Fibroblast of skin of left biceps (primary cell): ENCODE measurements around the gene ADGRA1.
"Not testable (repeated sequence)": the region's sequence is repeated elsewhere in the genome, so short reads cannot be mapped to it uniquely, and the experiment has no call there.

ENCODE experiments used
- DNase-seq, 2 experiments: peaks; one replicate each; pipeline ENCODE4 v3.0.0-alpha.2; 2013; ENCODE audit warnings: low read depth in 2 of 2

The ADGRA1 gene

DNA sequence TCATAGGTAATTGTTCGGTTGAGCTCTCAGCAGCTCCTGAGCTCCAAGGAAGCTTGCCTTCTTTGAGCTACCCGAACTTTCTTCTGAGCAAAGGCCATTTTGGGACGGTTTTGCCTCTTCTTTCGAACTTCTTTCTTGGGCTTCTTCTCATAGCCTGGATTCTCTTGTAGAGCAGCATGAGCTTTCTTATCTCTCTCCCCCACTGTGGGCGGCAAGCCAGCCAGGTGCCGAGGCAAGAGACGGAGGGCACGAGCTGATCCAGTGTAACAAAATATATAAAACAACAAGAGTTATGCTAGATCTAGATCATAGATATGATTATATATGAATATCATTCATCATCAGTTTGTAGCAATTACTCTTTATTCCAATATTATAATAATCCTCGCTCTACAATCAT lies 55.8 kb downstream of the ADGRA1 start:
- no peak for DNase-seq

DNA sequence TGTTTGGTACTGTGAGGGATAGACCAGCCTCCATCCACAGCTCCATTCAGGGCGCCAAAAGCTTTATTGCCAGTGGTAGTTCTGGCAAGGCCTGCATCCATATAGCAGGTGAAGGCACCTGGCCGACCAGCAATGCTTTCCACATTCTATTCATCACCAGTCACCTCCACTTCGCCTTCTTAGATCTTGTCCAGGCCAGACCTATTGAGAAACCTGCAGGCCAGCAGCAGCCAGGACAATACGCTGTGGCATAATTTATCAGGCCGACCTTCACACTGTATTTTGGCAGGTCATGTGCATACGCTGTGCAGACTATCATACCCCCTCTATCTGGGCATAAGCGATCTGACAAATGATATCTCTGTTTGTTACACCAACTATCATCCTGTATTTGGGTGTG lies 57.0 kb downstream of the ADGRA1 start:
- DNase-seq: no peak

DNA sequence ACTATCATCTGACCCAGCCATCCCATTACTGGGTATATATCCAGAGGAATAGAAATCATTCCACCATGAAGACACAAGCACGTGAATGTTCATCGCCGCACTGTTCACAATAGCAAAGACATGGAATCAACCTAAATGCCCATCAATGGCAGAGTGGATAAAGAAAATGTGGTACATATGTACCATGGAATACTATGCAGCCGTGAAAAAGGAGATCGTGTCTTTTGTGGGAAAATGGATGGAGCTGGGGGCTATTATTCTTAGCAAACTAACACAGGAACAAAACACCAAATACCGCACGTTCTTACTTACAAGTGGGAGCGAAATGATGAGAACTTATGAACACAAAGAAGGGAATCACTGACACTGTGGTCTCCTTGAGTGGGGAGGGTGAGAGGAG lies 62.5 kb downstream of the ADGRA1 start:
- DNase-seq: no peak

DNA sequence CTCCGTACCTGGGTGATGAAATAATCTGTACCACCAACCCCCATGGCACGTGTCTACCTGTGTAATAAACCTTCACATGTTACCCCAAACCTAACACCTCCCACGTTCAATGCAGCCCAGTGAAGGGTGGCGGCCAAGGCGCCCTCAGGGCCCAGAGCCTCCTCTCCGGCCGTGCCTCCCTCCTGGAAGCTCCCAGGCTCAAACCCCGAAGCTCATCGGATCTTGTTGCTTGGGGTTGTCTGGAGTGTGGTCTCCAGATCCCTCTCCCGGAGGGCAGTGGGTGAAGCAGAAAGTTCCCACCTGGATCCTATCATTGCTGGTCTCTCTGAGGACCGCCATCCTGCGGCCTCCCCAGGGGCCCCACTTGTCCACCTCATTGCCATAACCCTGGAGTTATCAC lies 62.9 kb downstream of the ADGRA1 start:
- no peak for DNase-seq

DNA sequence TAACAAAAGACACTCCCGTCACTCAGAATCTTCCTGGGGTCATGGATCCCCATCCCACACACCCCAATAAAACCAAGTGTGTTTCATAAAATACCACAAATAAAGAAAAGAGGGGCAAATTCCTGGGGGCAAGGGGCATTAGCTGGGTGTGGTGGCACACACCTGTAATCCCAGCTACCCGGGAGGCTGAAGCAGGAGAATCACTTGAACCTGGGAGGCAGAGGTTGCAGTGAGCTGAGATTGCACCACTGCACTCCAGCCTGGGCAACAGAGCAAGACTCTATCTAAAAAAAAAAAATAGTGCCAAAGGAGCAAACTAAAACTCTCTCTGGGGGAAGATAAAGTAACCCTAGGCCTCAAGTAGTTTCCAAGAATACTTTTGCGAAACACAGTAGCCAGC lies 63.3 kb downstream of the ADGRA1 start:
- not testable (repeated sequence) for DNase-seq

DNA sequence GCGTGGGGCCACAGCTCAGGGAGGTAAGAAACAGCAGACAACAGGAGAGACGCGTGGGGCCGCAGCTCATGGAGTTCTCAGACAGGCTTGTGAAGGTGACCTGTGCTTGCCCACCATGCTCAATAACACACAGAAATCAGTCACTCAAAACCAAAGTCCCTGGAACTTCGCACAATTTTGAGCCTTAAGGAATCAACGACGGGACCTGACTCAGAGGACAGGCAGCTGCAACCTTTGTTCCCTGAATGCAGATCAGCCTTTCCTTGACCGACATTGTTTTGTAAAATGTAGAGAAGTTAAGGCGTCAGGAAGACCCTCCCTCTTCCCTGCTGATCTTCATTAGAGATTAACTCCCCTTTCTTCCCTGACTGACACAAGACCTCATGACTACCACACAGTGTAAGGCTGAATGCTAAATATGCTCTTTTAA lies 63.8 kb downstream of the ADGRA1 start:
- DNase-seq: no peak

DNA sequence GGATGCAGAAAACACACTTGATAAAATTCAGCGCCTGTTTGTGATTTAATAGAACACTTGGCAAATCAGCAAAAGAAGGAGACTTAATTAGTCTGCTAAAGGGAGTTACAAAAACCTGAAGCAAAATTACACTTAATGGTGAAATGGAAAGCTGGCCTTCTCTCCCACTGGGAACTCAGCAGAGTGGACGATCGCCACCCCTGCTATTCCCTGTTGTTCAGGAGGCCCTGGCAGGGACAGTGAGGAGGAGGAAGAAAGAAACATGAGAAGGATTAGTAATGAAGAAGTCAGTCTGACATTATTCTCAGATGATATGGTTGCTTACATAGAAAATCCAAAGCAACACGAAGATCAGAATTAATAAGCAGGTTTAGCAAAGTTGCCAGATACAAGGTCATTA lies 66.7 kb downstream of the ADGRA1 start:
- no peak for DNase-seq

DNA sequence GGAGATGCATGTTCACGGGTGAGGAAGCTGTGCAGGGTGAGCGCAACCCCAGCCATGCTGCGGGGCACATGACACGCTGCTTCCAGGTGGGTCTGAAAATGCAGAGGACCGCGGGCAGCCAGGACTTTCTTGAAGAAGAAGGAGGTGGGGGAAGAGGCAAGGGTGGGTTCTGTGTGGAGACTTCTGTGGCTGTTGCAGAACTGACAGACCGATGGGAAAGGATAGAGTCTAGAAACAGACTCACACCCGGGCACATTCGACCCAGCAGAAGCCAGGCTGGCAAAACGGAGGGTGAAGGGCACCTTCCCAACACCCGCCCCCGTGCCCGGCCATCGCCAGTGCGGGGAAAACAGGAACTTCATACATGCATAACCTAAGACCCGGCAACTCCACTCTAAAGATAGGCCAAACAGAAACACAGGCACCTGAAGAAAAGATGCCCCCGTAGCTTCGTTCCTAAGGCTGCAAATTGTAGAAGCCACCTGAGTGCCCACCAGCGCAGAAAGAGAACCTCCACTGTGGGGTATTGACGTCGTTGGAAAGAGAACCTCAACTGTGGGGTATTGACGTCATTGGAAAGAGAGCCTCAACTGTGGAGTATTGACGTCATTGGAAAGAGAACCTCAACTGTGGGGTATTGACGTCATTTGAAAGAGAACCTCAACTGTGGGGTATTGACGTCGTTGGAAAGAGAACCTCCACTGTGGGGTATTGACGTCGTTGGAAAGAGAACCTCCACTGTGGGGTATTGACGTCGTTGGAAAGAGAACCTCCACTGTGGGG lies 67.5 kb downstream of the ADGRA1 start:
- DNase-seq: no peak

DNA sequence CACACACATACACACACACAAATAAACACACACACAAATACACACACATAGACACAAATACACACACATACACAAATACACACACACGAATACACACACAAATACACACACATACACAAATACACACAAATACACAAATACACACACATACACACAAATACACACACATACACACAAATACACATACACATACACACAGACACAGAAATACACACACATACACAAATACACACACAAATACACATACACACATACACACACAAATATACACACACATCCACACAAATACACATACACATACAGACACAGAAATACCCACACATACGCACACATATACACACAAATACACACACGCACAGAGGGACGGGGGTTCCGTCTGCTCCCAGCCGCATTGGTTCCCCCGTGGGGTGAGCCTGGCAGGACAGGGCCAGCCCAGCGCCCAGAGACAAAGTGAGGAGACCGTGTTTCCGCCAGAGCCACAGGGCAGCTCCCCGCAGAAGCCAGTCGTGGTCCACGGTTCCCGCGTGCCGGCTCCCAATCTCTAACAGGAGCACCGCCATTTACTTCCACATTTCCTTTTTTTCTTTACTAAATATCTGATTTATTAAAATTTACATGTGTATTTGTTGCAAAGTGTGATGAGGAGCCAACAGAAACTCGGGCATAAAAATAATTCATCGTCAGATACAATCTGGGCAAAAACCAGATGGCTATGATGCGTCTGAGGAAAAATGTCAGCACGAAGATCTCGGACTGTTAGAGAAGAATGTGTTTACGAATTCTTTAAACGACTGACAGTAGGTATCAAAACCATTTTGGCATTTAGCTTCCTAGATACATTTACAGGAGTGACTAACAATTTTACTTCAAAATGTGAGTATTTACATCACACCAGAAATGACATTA lies 69.2 kb downstream of the ADGRA1 start:
- DNase-seq: no peak

DNA sequence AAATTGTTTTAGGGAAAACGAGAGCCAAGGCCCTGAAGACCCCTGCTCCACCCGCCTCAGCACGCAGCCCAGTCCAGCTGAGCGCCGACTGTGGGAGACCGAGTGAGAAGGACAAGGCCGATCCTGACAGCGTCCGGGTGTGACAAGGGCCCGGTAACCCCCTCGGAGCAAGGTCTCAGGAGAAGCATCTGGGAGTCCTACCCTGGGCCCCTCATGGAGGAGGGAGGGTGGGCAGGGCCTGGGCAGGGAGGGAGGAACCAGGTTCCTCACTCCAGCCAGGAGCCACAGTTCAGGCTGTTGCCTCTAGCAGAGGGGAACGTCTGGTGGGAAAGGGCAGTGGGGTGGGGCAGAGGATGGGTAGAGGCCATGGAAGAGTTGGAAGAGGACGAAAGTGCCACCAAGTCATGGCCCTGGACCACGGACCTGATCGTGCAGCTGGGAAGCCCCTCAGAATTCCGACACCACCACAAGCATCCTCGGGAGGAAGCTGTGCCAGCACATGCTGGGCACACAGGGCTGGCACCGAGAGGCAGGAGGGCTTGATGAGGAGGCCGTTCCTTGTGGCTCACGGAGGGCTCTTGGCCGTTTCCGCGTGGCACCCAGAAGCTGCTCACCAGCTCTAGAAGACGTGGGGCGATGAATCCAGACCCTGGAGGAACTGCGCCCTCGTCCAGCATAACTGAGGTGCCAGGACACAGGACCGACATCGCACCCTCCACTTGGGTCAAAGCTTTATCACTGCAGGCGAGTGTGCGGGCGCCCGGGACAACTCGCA lies 70.1 kb downstream of the ADGRA1 start:
- no peak for DNase-seq

DNA sequence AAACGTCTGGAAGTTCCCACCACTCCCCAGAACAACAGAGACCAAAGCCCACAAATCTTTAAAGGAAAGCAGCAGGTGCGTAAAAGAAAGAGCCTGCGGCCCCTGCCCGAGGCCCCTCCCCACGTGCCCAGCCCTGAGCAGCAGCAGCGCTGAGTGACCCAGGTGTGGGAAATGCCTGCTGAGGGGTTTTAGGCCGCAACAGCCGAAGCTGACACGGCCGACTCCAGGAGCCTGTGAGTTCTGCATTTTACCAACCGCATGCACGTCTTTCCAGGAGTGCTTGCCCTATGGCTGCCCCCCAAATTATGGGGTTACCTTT lies 70.7 kb downstream of the ADGRA1 start:
- DNase-seq: no peak

DNA sequence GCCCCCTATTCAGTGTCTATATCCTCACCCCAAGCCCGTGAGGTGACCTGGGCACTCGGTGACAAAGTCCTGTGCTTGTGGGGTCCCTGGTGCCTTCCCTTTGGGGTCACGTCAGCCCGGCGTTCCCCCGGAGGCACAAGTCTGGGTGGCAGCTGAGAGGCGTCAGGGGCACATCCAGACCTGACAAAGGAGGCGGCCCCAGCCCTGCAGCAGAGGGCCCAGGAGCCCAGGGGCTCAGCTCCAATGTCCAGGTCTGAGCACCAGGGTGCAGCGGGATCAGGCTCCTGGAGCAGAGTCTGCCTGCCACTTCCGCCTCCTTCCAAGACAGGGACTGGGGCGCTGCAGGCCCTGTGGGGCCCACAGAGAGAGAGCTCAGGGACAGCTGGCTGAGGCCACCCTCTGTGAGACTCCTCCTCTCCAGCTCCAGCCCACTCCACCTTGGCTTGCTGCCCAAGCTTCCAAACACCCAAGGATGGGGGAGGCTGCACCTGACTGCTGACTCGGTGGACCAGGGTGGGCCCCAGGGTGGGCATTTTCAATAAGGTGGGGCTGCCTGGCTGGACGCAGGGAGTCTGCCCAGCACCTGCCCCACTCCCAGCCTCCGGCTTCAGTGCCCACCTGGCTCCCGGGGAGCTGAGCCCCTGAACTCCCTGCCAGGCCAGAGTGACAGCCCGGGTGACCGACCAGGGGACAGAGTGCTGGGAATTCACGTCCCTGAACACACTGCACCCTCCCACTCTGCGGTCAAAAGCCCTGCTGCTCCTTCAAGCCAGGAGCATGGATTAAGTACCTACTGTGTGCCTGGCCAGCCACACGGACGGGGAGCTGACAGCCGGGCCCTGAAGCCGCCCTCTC lies 71.3 kb downstream of the ADGRA1 start:
- DNase-seq: no peak

DNA sequence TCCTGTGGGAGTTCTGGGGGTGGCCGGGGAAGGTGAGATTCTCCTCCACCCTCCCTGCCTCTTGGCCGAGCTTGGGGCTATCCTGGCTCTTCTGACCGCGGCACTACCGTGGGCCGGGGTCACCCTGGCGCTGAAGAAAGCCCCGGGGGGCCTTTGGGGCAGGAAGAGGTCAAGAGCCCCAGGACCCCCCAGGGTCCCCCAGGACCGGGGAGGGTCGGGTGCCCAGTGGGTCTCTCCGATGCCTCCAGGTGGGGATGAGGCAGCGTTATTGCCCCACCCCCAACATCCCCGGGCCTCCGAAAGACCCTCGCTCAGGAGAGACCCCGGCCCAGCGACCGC lies 71.9 kb downstream of the ADGRA1 start:
- DNase-seq: no peak

DNA sequence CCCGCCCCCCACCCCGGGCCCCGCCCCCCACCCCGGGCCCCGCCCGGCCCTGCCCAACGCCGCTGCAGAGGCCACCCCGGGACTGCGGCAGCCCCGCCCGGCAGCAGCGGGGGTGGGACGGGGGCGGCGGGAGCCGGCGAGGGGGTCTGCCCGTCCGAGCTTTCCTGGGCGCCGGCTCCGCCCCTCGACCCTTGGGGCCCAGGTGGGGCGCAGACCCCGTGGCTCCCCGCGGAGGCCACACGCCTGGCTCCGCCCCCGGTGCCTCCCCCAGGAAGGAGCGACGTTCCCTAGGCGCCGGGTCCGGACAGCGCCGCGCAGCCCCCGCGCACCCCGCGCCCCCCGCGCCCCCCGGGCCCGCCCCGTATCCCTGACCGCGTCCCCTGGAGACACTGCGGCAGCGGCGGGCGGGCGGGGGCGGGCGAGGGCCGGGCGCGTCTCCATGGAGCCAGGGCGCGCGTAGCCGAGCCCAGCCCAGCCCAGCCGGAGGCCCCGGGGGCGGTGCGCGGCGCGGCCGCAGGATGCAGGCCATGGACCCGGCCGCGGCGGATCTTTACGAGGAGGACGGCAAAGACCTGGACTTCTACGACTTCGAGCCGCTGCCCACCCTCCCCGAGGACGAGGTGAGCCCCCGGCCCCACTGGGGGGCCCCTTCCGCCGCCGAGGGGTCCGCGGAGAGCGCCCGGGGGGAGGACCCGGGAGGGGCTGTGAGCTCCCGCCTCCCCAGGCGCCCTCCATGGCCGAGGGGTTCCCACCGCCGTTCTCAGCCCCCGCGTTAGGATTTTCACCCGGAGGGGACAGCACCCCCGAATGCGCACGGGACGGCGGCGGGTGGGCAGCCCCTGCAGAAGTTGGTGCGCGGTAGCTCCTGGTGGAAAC lies 72.5 kb downstream of the ADGRA1 start, which contains the start of gene KNDC1:
TSS of gene KNDC1 (plus strand) at position 270 of the 876 bp plus-strand sequence. CDS start at position 519, 249 bp downstream.
- DNase-seq: no peak

DNA sequence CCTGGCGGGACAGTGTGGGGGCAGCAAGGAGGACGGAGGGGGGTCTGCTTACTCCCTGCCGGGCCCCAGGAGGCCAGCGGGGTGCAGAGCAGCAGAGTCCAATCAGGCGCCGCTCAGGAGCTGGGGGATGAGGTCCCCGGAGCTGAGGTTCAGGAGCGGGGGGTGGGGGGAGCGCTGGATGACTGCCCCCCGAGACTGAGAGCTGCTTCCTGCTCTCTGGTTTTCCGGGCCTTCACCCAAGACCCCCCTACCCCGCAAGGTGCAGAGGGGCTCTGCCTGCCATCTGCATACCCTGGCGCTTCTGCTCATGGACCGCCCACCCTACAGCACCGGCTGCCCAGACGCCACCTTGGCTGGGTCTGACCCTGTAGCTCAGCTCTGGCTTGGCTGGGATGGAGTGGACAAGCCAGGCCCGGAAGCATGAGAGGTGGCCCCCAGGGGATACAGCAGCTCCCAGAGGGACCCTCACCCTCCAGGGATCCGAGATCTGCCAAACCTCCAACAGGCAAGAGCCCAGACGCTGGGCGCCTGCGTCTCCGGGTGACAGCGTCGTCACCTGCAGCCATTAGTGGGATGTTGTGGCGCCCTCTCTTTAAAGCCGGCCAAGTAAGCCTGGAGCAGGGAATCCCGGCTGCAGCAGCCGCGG lies 73.2 kb downstream of the ADGRA1 start:
- no peak for DNase-seq

DNA sequence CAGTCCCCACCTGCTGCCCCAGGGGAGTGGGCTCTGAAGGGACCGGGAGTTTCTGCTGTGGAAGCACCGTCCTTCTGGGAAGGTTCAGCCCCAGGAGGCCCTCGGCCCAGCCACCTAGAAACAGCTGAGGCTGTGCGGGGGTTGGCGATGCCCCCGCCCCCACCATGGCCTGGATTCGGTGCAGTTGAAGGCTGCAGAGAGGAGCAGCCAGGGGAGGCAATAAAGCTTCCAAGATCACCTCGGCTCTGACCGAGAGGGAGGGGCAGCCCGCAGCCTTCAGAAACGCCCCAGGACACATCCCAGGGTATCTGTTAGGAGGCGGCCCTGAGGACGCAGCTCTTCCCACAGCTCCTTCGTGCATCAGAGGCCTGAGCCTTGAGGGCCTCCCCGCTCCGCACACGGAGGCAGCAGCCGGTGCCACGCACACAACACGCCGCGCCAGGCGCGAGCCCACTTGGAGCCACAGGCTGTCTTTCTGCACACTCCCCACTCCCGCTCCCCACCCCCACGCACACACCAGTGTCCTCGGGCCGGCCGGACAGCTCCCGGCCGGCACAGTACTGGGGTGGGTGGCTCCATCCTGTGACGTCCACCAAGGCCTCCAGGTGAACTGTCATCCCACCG lies 73.9 kb downstream of the ADGRA1 start:
- no peak for DNase-seq

DNA sequence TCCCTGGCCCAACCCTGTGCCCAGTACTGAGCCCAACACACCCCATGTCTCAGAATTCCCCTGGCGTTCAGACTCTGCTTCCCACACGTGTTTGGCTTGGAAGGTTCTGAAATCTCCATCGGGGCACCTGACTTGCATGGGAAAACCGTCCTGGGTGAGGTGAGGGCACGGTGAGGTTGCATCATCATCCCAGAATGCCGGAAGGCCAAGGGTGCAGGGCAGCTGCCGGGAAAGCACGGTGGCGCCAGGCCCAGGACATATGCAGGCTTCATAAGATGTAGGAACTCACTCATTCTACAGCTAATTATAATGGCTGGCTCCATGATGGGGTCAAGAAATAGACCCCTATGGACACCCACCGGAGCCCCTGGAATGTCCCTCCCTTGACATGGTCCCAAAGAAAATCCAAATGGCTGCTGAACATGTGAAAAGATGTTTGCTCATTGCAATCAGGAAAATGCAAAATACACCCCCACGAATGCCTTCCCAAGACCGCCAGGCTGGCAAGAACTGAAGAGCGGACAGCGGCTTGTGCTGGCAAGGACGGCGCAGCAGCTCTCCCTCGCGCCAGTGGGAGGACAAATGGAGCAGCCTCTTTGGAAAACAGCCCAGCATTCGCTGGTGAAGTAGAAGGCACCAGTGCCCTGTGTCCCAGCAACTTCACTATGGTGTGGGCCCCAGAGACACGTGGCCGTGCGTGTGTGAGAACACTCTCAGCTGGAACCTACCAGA lies 74.6 kb downstream of the ADGRA1 start:
- DNase-seq: no peak

DNA sequence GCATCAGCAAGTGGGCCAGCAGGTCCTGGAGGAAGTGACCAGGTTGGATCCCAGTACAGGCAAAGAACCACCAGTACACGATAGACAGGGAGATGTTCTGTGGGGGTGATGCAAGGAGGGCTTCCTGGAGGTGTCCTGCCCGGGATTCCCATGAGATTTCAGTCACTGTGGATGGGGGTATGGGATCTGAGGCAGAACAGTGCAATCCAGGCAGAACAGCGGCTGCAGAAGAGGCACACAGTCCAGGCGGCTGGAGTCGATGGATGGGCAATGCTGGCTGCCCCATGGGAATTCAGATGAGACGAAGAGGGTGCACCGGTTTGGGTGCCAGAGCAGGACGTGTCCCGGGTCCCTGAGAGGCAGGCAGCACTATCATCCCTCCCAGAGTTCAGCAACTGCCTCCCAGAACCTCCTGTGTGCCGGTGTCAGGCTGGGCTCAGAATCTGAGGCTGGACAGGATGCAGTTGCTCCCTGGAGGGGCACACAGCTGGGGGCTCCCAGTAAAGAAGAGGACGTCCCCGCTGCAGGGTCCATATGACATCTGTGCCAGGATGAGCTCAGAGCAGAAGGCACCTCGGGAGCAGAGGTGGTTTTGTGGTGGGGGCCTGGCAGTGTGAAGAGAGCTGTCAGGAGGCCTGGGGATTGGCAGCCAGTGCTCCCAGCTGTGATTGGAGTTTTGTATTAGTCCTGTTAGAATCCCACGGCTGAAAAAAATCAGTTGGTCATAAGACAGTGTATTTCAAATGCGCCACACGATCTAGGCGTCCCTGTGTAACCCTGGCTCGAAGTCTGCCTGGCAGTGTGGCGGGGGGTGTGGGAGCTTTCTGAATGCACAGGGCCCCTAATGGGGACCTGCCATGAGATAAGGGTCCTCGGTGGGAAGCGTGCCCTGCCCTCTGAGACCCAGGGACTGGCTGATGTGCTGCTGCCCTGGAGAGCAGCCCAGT lies 75.5 kb downstream of the ADGRA1 start:
- no peak for DNase-seq
